Fibroblast of the conjunctiva (primary cell): Measurements from ENCODE around the gene BLTP3B.

ENCODE experiments used
- DNase-seq: peaks from one replicate; pipeline ENCODE4 v3.0.0-alpha.2; 2010; ENCODE audit warnings: low read depth

BLTP3B gene

DNA sequence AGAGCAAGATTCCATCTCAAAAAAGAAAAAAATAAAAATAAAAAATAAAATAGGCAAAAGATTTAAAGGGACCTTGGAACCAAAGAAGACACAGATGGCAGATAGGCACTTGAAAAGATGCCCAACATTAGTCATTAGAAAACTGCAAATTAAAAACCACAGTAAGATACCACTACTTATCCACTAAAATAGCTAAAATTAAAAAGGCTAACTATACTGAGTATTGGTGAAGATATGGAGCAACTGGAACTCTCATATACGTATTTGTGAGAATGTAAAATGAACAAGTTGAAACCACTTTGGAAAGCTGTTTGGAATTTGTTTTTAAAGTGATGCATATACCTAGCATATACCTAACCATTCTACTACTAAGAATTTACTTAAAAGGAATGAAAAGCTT, 22.3 kb downstream of the BLTP3B start:
- no peak for DNase-seq

DNA sequence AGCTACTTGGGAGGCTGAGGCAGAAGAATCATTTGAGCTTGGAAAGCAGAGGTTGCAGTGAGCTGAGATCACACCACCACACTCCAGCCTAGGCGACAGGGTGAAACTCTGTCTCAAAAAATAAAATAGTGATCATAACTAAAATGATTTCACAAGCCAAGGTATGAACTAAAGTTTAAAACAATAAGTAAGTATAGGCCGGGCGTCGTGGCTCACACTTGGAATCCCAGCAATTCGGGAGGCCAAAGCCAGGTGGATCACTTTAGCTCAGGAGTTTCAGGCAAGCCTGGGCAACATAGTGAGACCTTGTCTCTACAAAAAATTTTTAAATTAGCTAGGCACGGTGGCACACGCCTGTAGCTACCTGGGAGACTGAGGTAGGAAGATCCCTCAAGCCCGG, 27.4 kb downstream of the BLTP3B start:
- DNase-seq: no peak

DNA sequence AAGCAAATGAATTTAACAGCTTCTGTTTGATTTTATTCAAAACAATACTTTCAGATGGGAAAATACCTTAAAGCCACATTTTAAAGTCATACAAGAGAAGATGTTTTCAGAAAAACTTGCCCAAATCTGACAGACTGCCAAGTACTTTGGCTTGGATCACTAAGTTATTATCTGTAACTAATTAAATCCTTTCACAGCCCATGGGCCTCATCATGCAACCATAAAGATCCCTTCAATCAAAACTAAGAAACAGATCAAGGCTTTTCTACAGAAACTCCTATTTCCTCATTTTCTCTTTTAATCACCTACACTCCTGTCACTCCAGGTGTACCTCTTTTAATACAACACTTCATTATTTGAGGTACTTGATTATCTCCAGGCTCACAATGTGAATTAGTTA, 28.1 kb downstream of the BLTP3B start:
- peak; percentile 14 for DNase-seq

DNA sequence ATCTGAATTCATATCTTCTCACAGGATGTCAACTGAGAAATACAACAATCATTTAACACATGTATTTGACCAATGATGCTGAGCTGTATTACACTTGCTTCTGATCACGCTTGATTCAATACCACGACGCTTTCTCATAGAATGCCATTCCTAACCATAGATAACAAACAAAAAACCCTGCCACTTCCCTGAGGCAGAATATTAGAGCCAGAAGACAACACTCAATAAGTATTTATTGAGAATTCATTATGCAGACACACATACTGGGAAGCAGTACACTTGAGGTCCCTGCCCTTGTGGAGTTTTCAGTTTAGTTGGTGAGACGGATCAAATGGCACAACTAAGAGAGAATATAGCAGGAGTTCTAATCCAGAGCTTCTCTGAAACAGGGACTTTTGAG, 32.4 kb downstream of the BLTP3B start:
- DNase-seq: no peak

DNA sequence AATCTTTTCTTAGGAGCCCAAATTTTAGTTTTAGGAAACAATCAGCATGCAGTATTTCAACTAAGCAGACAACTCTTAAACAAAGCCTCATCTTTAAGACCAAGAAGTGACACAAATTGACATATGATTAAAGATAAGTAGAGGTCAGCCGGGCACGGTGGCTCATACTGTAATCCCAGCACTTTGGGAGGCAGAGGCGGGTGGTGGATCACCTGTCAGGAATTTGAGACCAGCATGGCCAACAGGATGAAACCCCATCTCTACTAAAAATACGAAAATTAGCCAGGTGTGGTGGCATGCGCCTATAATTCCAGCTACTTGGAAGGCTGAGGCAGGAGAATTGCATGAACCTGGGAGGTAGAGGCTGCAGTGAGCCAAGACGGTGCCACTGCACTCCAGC, 35.8 kb downstream of the BLTP3B start:
- DNase-seq: no peak

DNA sequence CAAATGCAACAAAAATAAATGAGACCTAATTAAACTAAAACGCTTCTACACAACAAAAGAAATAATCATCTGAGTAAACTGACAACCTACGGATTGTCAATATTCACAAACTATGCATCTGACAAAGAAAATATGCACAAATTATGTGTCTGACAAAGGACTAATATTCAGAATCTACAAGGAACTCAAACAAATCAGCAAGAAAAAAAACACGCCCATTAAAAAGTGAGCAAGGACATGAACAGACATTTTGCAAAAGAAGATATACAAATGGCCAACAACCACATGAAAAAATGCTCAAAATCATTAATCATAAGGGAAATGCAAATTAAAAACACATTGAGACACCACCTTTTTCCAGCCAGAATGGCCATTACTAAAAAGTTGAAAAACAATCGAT, 37.0 kb downstream of the BLTP3B start:
- DNase-seq: no peak

DNA sequence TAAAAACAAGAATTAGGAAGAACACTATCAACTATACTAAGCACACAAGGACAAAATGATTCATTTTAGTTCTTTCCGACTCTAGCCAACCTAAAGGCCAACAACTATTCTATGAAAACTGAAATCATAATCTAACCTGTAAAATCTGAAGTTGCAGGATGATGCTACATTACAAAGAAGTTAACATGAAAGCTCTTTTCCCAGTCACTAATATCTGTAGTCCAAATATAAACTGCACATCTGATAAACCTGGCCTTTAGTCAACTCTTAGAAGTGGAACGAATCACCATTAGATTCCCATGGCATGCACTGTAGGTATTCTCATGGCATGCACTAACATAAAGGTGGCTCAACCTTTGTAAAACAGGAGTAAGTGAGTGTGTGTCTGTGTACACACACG, 41.7 kb downstream of the BLTP3B start:
- no peak for DNase-seq
